ENCODE measurements around the gene TPSD1. TPM values are rescaled to one million over a fixed set of nuclear protein-coding genes. Genes with fewer than 3 reads are reported as not detected.
"Not testable (repeated sequence)": the region's sequence is repeated elsewhere in the genome, so short reads cannot be mapped to it uniquely, and the experiment has no call there.

TPSD1 gene
- not detected in 3 replicates for total RNA-seq

- H3K36me3 Mint-ChIP-seq; H3K27ac Mint-ChIP-seq; DNase-seq (ENCODE audit: low spot score in 2 of 2, unreplicated experiment in 2 of 2); H3K4me1 Mint-ChIP-seq; H3K4me3 Mint-ChIP-seq; H3K9me3 Mint-ChIP-seq: not testable (repeated sequence)
- peaks cover 16% of the 10 kb centered on the region for H3K27me3 Mint-ChIP-seq (ENCODE audit: low read depth)
Observed at GRCh38 chr16:1255276-1256122, at the start of gene TPSD1. Gene TPSD1, plus strand, starts transcription at chr16:1256069. Its CDS starts 212 bp downstream, at chr16:1256281.

GRCh38 chr16:1206326-1206725 lies 49.5 kb upstream of the TPSD1 start:
- H3K9me3 Mint-ChIP-seq = no peaks in the 10 kb centered on the region
- H3K27me3 Mint-ChIP-seq (ENCODE audit: low read depth) = no peaks in the 10 kb centered on the region
- H3K36me3 Mint-ChIP-seq = peaks cover 3% of the 10 kb centered on the region
- H3K4me1 Mint-ChIP-seq = no peaks in the 10 kb centered on the region
- H3K4me3 Mint-ChIP-seq = no peak overlapping the region
- no peak for TF ChIP-seq CTCF (IDR thresholded peaks at IDR 0.05; ENCODE audit: unreplicated experiment)
- no peak for DNase-seq (ENCODE audit: low spot score in 2 of 2, unreplicated experiment in 2 of 2)
- no peak overlapping the region for H3K27ac Mint-ChIP-seq

GRCh38 chr16:1206786-1207185 lies 49.1 kb upstream of the TPSD1 start:
- TF ChIP-seq CTCF (IDR thresholded peaks at IDR 0.05; ENCODE audit: unreplicated experiment) = no peak
- Mint-ChIP-seq H3K4me3 (no peak overlapping the region), H3K9me3 (no peaks in the 10 kb centered on the region), H3K4me1 (no peaks in the 10 kb centered on the region), H3K27me3 (ENCODE audit: low read depth) (no peaks in the 10 kb centered on the region), H3K36me3 (peaks cover 3% of the 10 kb centered on the region), H3K27ac (no peak overlapping the region)
- DNase-seq (ENCODE audit: low spot score in 2 of 2, unreplicated experiment in 2 of 2) = no peak

GRCh38 chr16:1208239-1208830 lies 47.5 kb upstream of the TPSD1 start:
- Mint-ChIP-seq H3K27ac (no peak overlapping the region), H3K4me1 (no peaks in the 10 kb centered on the region), H3K9me3 (no peaks in the 10 kb centered on the region), H3K4me3 (no peak overlapping the region), H3K36me3 (peaks cover 3% of the 10 kb centered on the region), H3K27me3 (ENCODE audit: low read depth) (no peaks in the 10 kb centered on the region)
- no peak for TF ChIP-seq CTCF (IDR thresholded peaks at IDR 0.05; ENCODE audit: unreplicated experiment)
- no peak for DNase-seq (ENCODE audit: low spot score in 2 of 2, unreplicated experiment in 2 of 2)

GRCh38 chr16:1209081-1209480 lies 46.8 kb upstream of the TPSD1 start:
- no peak overlapping the region for H3K27ac Mint-ChIP-seq
- TF ChIP-seq CTCF (IDR thresholded peaks at IDR 0.05; ENCODE audit: unreplicated experiment) = no peak
- no peak overlapping the region for H3K4me3 Mint-ChIP-seq
- H3K27me3 Mint-ChIP-seq (ENCODE audit: low read depth) = no peaks in the 10 kb centered on the region
- H3K4me1 Mint-ChIP-seq = no peaks in the 10 kb centered on the region
- no peak for DNase-seq (ENCODE audit: low spot score in 2 of 2, unreplicated experiment in 2 of 2)
- H3K9me3 Mint-ChIP-seq = no peaks in the 10 kb centered on the region
- H3K36me3 Mint-ChIP-seq = peaks cover 3% of the 10 kb centered on the region

- Mint-ChIP-seq H3K27me3 (ENCODE audit: low read depth) (no peaks in the 10 kb centered on the region), H3K36me3 (peaks cover under 1% of the 10 kb centered on the region), H3K4me3 (no peak overlapping the region), H3K27ac (no peak overlapping the region), H3K4me1 (no peaks in the 10 kb centered on the region), H3K9me3 (no peaks in the 10 kb centered on the region)
- TF ChIP-seq CTCF (IDR thresholded peaks at IDR 0.05; ENCODE audit: unreplicated experiment) = no peak
- no peak for DNase-seq (ENCODE audit: low spot score in 2 of 2, unreplicated experiment in 2 of 2)
Observed at GRCh38 chr16:1210461-1210860, 45.4 kb upstream of the TPSD1 start.
